ENCODE data around the gene IKZF3. TPM values are rescaled to one million over a fixed set of nuclear protein-coding genes. Genes with fewer than 3 reads are reported as not detected.

The IKZF3 gene
- total RNA-seq, 1 experiment from 2014 or later: not detected

DNA sequence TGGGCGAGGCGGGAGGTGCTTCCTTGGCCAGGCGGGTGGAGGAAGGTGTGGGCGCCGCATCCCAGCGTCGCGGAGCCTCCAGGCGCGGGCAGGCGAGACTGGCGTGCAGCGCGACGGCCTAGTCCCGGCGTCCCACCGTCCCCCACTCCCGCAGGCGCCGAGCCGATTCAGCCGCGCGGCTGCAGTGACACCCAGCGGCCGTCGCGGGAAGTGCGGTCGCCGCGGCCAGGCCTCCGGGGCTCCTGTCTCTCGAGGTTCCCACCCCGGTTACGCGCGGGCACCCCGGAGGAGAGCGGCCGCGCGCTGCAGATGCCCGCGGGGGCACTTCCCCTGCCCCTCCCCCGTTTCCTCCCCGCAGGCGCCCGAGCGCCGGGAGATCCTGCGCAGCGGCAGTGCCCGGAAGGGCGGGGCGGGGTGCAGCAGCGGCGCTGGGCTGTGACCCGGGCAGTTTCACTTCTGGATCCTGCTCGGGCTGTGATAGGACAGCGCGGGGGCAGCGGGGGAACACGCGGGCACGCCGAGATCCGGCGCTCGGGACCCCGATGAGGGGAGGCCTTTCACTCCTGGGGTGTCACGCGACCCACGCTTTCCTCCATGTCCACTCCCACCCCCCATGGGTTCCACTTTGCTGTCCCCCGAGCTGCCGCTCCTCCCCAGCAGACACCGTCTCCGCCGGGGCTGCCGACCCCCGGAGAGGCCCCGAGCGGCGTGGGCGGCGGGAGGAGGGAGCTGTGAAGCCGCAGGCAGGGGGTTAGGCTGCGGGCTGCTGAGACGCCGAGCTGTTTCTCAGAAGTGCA, 109.8 kb downstream of the IKZF3 start:
- ChIA-PET CTCF (interaction anchor here (0.6 kb wide), 1 partner anchor 128 kb away, joined by 6 read pairs; the partner anchor contains the start of gene PPP1R1B), POLR2A (ENCODE audit: unreplicated experiment) (interaction anchor here (0.6 kb wide), 1 partner anchor 478 kb away, joined by 3 read pairs; no protein-coding TSS in a partner anchor)
- Histone ChIP-seq H3K4me3 (ENCODE audit: low read length) (peak overlapping the region; percentile 75), H3K9me2 (replicated peaks; ENCODE audit: low read length) (no peaks in the 10 kb centered on the region), H3K9me3 (ENCODE audit: low read length) (no peaks in the 10 kb centered on the region), H3F3A (ENCODE audit: low read length, unreplicated experiment) (no peaks in the 10 kb centered on the region), H3K4me2 (ENCODE audit: low read length) (peak overlapping the region; percentile 92), H3K79me2 (ENCODE audit: low read length) (no peaks in the 10 kb centered on the region), H2AFZ (ENCODE audit: low read length) (peak overlapping the region; percentile 91), H3K9ac (ENCODE audit: low read length) (peak overlapping the region; percentile 81), H3K36me3 (ENCODE audit: low read depth, low read length) (no peaks in the 10 kb centered on the region), H3K27ac (ENCODE audit: low read length) (peak overlapping the region; percentile 43; the same call in 1 of the 2 replicates), H4K20me1 (ENCODE audit: low read length) (no peaks in the 10 kb centered on the region), H3K4me1 (ENCODE audit: insufficient read depth, low read length) (peaks cover 6% of the 10 kb centered on the region; the same call in 1 of the 2 replicates), H3K27me3 (ENCODE audit: low read length) (no peaks in the 10 kb centered on the region)
- peak; percentile 67 for TF ChIP-seq CTCF (conservative IDR thresholded peaks at IDR 0.05; ENCODE audit: low read depth, low read length)
- no peak for TF ChIP-seq EZH2 (IDR thresholded peaks at IDR 0.05; ENCODE audit: low read length, unreplicated experiment)
- BruUV-seq (replicated peaks): no TSS peak
- peak; percentile 92 for ATAC-seq
- intact Hi-C loops (cut with micrococcal nuclease): loop anchor here (2.0 to 5.0 kb wide), 2 partner anchors 24 to 132 kb away; partner anchors contain the start of gene MIEN1
- peak; percentile 89 for DNase-seq

GRCh38 chr17:39753514-39754160, 110.5 kb downstream of the IKZF3 start:
- ChIA-PET CTCF (interaction anchor here (0.6 kb wide), 1 partner anchor 127 kb away, joined by 6 read pairs; the partner anchor contains the start of gene PPP1R1B), POLR2A (ENCODE audit: unreplicated experiment) (interaction anchor here (0.6 kb wide), 1 partner anchor 478 kb away, joined by 3 read pairs; no protein-coding TSS in a partner anchor)
- H3F3A ChIP-seq (ENCODE audit: low read length, unreplicated experiment): no peaks in the 10 kb centered on the region
- ATAC-seq (peak; percentile 31), DNase-seq (peak; percentile 25)
- H3K9ac ChIP-seq (ENCODE audit: low read length): peak overlapping the region; percentile 81
- no peaks in the 10 kb centered on the region for H3K27me3 ChIP-seq (ENCODE audit: low read length)
- H3K4me3 ChIP-seq (ENCODE audit: low read length): peak overlapping the region; percentile 75
- intact Hi-C loops (cut with micrococcal nuclease): loop anchor here (2.0 to 5.0 kb wide), 2 partner anchors 23 to 131 kb away; partner anchors contain the start of gene MIEN1
- H3K9me3 ChIP-seq (ENCODE audit: low read length): no peaks in the 10 kb centered on the region
- BruUV-seq (replicated peaks): no TSS peak
- H4K20me1 ChIP-seq (ENCODE audit: low read length): no peaks in the 10 kb centered on the region
- H3K27ac ChIP-seq (ENCODE audit: low read length): peak overlapping the region; percentile 43; the same call in 1 of the 2 replicates
- H3K36me3 ChIP-seq (ENCODE audit: low read depth, low read length): no peaks in the 10 kb centered on the region
- peaks cover 6% of the 10 kb centered on the region; the same call in 1 of the 2 replicates for H3K4me1 ChIP-seq (ENCODE audit: insufficient read depth, low read length)
- peak overlapping the region; percentile 91 for H2AFZ ChIP-seq (ENCODE audit: low read length)
- H3K4me2 ChIP-seq (ENCODE audit: low read length): peak overlapping the region; percentile 92
- TF ChIP-seq EZH2phosphoT487 (IDR thresholded peaks at IDR 0.05; ENCODE audit: borderline replicate concordance, low read length) (no peak), EZH2 (IDR thresholded peaks at IDR 0.05; ENCODE audit: low read length, unreplicated experiment) (no peak), CTCF (conservative IDR thresholded peaks at IDR 0.05; ENCODE audit: low read depth, low read length) (no peak)
- H3K9me2 ChIP-seq (replicated peaks; ENCODE audit: low read length): no peaks in the 10 kb centered on the region
- no peaks in the 10 kb centered on the region for H3K79me2 ChIP-seq (ENCODE audit: low read length)
